ENCODE data around the gene CUX1.
A peak's percentile ranks its signal among the peaks of the same experiment; 100 is the strongest.

The CUX1 gene

DNA sequence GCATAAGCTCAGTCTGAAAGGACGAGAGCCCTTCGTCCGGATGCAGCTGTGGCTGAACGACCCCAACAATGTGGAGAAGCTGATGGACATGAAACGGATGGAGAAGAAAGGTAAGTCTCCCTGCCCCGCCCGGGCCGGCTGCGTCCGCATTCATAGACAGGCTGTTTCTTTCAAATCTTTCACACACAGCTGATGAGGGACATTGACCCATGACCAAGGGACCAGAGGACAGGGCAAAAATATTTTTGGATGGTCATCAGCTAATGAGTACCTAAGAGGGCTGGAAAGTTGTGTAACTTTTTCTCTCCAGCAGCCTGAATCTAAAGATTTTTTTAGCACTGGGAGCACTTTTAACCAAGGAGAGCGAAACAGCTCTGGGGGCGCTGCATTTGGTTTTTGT is 416.7 kb downstream of the CUX1 start:
- DNase-seq (ENCODE audit: extremely low spot score, insufficient read length, low read depth): no peak

DNA sequence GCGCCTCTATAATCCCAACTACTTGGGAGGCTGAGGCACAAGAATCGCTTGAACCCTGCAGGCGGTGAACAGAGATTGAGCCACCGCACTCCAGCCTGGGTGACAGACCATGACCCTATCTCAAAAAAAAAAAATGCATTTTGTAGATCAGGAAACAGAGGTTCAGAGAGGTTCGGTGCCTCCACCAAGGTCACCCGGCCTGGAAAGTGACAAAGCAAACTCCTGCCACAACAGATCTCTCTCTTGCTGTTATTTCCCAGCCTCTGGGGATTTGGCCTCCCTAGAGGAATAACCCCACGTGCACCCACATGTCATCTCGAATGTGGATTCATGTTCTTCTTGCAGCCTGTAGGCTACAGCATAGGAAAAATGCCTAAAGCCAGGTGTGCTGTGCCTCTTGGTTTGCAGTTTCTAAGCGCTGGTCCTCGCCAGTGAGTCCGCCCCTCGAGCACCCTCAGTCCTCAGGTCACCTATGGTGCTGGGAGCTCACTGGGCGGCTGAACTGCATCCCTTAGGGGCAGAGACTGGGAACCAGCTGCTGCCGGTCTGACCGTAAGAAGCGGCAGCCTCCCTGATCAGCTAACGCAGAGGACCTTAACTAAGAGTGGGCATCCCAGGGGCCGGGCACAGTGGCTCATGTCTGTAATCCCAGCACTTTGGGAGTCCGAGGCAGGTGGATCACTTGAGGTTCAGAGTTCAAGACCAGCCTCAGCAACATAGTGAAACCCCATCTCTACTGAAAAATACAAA is 417.6 kb downstream of the CUX1 start:
- DNase-seq (ENCODE audit: extremely low spot score, insufficient read length, low read depth): no peak
- FAIRE-seq: no peak

More for the DNA sequence above, 416.7 kb downstream of the CUX1 start:
- no peak for FAIRE-seq

DNA sequence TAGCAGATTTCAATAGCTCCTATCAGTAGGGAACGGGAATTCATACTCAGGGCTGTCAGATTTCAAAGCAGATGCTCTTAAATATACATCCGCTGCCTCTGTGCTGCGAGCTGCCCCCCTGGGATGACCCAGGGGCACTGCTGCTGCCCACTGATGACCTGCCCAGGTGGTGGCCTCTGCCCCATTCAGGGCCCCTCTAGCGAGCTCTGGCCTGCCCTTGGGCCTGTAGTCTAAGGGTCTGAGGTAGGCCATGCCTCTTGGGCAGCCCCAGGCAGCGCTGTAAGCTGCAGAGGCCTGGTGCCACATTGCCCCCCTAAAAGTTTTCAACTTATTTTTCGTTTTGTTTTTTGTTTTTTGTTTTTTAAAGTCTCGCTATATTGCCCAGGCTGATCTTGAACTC is 418.7 kb downstream of the CUX1 start:
- DNase-seq (ENCODE audit: extremely low spot score, insufficient read length, low read depth) (no peak), FAIRE-seq (no peak)

DNA sequence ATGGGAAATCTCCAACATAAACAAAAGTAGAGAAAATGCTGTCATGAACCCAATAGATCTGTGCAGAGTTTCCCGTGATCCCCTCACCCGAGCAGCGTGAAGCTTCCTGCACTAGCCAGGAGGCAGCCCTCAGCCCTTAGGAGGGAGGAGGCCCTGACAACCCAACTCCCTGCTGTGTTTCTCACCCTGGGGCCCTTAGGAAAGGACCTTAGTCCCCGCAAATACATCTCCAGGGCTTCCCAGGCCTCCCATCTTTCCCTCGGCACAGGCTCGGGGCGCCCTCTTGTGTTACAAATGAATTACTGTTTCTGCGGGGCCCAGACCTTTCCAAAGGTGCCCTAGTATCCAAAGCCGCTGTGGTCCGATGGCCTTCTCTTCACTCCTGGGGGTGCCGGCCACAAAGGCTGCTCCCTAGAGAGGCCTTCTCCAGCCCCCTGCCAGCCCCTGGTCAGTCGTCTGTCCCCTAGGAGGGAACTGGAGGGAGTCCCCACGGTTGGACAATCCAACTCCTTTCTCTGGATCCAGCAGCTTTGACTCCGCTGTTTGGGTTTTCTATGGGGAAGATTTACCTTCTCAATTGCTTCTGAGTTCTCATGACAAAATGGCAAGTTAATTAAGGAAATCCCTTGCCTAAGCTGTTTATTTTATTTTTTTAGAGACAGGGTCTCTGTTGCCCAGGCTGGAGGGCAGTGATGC is 419.3 kb downstream of the CUX1 start:
- peak; percentile 59 for DNase-seq (ENCODE audit: extremely low spot score, insufficient read length, low read depth)
- peak; percentile 53 for FAIRE-seq

DNA sequence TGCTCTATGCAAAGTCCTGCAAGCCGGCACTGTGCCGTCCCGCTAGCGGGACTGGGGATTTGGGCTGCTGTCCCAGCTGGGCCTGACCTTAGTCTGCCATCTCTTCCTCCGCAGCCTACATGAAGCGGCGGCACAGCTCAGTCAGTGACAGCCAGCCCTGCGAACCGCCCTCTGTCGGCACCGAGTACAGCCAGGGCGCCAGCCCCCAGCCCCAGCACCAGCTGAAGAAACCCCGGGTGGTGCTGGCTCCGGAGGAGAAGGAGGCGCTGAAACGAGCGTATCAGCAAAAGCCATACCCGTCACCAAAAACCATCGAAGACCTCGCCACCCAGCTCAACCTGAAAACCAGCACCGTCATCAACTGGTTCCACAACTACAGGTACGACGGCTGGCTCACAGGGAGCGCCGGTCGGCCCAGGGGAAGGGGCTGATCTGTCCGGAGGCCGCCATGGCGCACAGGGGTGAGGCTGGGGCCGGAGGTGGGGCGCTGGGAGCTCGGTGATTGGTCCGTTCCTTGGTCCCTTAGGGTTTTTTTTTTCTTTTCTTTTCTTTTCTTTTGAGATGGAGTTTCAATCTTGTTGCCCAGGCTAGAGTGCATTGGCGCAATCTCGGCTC is 421.9 kb downstream of the CUX1 start:
- FAIRE-seq: no peak
- no peak for DNase-seq (ENCODE audit: extremely low spot score, insufficient read length, low read depth)

DNA sequence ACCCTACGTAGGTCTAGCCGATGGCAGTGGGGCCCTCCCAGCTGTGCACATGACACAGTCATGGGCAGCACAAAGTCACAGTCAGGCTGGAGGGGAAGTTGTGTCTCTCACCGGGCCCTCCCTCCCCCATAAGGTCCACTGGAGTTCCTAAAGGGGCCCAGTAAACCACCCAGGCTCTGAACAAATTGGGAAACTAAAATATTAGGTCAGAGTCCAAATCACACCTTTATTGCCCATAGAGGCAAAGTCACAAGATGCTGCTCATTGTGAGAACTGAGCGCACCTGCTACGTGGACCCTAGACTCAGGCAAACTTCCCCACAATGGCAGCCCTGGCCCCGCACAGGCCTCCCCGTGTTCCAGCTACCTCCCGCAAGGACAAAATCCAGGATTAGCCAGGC is 424.0 kb downstream of the CUX1 start:
- no peak for DNase-seq (ENCODE audit: extremely low spot score, insufficient read length, low read depth)
- no peak for FAIRE-seq

DNA sequence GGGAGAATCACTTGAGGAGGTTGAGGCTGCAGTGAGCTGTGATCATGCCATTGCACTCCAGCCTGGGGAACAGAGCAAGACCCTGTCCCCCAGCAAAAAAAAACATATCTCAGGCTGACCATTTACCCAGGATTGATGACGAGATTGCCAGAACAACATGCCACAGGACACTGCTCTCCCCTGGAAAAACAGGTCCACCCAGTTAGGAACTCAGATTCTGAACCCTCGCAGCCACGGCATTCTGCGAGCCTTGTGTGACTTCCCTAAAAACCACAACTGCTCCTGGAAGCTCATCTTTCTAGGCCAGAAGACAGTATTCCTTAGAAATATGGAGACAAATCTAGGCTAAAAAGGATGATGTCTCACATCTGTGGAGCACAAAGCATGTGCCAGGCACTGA is 427.2 kb downstream of the CUX1 start:
- FAIRE-seq: no peak
- no peak for DNase-seq (ENCODE audit: extremely low spot score, insufficient read length, low read depth)

DNA sequence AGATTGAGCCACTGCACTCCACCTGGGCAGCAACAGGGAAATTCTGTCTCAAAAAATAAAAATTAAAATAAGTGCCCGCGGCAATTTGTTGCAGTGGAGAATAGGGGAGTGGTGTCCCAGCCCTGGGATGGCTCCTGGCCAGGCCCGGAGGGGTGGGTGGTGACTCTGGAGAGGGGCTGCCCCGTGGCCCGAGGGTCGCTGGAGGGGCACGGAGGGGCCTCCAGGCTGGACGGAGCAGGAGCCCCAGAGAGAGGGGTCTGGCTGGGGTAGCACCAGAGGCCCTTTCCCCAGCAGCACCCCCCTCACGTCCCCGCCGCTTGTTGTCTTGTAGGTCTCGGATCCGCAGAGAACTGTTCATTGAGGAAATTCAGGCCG is 430.6 kb downstream of the CUX1 start:
- DNase-seq (ENCODE audit: extremely low spot score, insufficient read length, low read depth): no peak
- FAIRE-seq: no peak

DNA sequence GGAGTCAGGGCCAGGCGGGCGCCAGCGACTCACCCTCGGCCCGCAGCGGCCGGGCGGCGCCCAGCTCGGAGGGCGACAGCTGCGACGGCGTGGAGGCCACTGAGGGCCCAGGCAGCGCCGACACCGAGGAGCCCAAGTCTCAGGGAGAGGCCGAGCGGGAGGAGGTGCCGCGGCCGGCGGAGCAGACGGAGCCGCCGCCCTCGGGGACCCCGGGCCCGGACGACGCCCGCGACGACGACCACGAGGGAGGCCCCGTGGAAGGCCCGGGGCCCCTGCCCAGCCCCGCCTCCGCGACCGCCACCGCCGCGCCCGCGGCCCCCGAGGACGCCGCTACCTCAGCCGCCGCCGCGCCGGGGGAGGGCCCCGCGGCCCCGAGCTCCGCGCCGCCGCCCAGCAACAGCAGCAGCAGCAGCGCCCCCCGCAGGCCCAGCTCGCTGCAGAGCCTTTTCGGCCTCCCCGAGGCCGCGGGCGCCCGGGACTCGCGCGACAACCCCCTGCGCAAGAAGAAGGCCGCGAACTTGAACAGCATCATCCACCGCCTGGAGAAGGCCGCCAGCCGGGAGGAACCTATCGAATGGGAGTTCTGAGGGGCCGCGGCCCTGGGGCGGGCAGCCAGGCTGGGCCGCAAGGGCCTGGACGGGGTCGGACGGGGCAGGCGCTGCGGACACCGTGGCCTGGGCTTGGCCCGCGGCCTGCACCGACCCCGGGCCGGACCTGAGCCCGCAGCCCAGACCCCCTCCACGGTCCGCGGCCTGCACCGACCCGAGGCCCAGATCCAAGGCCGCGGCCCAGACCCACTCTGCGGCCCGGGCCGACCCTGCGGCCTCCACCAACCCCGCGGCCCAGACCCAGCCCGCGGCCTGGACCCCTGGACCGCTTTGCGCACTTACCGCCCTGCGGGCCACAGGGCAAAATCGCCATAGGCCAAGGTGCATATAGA is 431.3 kb downstream of the CUX1 start:
- FAIRE-seq (no peak), DNase-seq (ENCODE audit: extremely low spot score, insufficient read length, low read depth) (no peak)

DNA sequence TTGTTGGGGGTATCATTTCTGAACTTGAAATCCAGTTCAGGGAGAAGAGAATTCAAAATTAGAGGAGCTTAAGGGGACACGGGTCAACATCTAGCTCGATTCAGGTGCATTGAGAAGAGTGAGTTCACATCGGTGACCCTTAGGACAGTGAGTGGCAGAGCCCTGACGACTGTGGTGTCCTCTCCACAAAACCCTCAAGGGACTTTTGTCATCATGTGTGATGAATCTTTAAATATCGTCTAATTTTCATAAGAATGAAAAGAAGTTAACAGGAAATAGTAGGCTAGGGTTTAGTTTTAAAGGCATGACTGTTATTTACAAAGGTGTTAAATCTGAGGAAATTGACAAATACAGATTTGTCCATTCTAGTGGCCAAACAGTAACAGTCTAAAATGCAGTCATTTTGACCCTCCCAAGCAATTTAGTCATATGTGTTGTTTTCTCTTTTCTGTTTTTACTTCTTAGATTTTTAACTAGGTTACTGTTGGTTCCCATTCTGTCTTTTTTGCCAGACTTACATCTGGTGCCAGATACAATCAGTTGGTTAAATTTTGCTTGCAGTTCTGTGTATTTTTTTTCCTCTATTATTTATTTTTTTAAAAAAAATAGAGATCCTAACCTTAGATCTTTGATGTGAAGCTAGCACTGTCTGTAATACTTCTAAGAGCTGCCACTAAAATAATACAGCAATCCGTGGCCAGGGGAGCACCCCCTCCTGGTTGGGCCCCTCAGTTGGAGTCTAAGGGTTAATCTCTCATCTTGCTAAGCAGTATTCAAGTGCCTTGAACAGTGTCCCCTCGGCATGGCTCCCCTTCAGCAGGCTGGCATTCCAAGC is 434.3 kb downstream of the CUX1 start:
- FAIRE-seq (no peak), DNase-seq (ENCODE audit: extremely low spot score, insufficient read length, low read depth) (no peak)

DNA sequence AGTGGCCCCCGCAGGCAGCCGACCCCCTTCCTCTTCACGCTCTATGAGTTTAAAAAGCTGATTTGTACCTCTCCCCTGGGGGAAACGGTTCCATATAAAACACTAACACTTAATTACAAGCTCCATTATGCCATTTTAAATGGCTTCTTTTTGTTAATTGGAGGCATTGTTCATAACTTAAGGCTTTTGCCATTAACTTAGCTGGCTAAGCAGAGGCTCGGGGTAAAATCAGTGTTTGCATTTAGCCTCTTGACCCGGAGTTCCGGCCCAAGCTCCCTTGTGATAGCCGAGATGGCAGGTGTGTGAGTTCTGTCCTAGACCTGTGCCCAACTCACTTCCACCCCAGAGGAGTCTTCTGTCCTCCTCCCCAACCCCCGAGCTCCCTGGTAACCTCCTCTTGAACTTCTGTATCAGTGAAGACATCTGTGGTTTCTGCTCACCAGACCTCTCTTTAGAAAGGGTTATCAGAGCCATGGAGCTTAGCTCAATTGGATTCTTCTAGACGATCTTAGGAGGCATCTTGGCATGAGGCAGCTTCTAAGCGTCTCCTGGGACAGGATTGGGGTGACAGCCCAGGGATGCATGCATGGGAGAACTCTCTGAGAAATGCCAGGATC is 435.0 kb downstream of the CUX1 start:
- no peak for DNase-seq (ENCODE audit: extremely low spot score, insufficient read length, low read depth)
- no peak for FAIRE-seq

DNA sequence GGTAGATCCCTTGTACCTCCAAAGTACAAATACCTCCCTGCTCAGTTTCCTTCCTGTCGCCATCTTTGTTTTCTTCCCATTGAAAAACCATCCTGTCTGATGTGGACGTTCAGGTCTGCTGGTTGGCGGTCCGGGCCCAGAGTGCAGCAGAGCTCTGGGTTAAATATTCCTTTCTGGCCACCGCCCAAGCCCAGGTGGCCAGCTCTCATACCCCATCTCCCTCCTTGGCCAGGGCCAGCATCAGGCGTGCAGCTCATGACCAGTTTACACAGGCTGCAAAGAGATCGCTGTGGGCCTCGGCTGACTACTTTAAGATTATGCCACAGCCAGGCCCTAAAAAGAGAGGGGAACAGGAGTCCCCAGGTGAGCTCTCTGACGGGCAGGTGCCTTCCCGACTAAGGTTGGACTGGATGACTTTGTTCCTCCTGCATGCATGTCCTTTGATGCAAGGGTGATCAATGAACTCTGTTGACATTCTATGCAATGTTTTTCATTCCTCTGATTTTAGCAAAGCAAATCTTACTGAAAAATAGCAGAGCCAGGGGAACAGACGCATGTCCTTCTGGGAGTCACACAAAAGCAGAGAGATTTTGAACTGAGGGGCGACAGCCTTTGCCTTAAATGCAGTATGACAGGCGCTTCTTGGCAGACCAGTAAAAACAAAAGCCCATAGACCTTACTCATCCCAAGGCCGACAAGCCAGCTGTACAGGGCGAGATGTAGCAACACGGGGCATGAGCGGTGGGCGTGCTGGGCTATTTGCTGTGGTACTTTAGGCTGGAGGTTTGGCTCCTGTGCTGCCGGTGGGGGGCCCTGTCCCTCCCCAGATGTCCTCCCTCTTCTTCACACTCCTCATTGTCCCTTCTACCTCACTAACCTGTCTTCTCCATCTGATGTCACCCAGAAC is 435.9 kb downstream of the CUX1 start:
- FAIRE-seq (no peak), DNase-seq (ENCODE audit: extremely low spot score, insufficient read length, low read depth) (no peak)

DNA sequence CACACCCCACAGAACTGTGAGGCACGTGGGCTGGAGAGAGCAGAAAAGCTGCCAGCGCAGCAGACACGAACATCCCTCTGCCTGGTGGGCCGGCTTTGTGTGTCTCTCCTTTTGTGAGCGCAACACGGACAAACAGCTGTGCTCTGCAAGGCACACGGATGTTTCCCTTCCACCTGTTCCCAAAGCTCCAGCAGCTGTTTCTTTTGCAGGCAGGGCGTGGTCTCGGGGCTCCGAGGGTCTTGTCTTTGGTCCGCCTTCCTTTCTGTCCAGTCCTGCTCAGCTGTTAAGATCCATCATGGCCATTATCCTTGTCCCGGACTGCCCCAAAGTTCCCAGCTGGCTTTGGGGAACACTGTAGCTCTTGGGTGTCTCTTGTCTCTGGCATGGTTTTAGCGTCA is 436.5 kb downstream of the CUX1 start:
- FAIRE-seq (no peak), DNase-seq (ENCODE audit: extremely low spot score, insufficient read length, low read depth) (no peak)

DNA sequence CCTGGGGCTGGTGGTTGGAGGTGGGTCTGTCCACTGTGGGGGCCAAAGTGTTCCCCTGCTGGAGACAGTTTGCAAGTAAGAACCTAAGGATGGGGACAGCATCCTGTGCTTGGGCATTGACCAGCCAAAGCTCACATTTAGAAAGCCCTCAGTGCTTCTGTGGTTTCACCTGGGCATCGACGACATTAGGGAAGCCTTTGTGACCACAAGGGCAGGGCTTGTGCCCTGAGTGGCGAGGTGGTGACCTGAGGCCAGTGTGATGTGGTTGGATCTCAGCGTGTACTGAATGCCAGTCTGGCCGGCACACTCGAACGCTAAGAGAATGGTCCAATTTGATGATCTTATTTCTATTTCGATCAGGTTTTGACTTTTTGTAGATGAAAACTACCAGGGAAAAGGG is 437.1 kb downstream of the CUX1 start:
- DNase-seq (ENCODE audit: extremely low spot score, insufficient read length, low read depth) (no peak), FAIRE-seq (no peak)

DNA sequence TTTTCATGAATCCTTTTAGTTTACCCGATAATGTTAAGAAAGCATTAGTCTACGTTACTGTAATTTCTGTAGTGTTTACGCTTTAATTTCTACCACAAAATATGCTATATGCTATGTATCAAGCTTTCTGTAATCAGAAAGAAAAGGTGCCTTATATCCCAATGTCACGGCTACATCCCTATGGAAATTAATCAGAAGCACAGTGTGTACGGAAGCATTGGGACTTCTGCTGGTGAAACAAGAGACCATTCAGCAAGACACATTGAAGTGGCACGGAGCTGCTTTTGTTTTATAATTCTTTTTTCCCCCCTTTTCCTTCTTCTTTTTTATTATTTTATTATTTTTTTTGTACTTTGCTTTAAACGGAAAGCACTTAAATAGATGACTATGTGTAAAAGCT is 438.1 kb downstream of the CUX1 start:
- DNase-seq (ENCODE audit: extremely low spot score, insufficient read length, low read depth) (no peak), FAIRE-seq (no peak)

DNA sequence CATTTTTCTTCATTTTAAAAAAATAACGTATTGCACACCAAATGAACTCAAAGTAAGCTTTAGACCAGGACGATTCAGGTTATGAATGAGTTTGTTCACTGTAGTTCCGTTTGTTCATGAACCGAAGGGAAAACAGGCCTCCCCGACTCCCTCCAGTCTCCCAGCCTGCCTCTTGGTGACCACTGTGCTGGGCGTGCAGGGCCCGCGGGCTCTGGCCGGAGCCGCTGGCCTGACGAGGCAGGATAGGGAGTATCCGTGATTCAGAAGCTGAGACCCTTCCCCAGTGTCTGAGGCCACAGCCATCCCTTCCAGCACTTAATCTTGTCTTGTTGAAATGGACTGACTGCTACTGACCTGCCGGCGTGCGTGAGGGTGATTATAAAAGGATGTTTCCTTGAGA is 438.5 kb downstream of the CUX1 start:
- DNase-seq (ENCODE audit: extremely low spot score, insufficient read length, low read depth) (no peak), FAIRE-seq (no peak)

DNA sequence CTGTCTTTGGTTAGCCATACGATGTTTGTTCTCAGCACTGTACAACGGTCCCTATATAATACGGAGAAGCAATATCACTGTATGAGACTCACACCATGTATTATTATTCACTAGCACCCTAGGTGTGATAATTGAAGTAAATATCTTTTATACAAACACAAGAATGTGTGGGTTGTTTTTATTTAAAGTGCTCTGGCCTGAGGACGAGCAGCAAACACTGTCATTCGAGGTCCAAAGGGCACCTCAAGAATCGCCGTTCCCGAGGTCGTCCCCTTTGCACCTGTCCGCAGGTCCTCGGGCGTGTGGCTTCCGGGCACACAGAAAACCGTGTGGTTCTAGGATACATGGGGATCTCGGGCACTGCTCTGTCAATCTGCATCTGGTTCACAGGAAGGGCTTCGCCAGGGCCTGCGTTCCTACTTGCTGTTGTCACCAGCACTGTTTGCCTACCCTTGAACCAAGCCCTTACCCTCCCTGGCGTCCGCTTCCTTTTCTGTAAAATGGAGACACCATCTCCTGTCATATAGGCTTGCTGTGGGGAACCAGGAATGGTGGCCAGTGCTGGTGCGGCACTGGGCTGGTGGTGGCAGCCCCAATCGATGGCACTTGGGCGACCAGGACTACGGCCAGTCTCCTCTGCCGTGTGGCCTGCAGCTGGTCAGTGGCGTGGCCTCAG is 440.8 kb downstream of the CUX1 start:
- DNase-seq (ENCODE audit: extremely low spot score, insufficient read length, low read depth): no peak
- FAIRE-seq: no peak

DNA sequence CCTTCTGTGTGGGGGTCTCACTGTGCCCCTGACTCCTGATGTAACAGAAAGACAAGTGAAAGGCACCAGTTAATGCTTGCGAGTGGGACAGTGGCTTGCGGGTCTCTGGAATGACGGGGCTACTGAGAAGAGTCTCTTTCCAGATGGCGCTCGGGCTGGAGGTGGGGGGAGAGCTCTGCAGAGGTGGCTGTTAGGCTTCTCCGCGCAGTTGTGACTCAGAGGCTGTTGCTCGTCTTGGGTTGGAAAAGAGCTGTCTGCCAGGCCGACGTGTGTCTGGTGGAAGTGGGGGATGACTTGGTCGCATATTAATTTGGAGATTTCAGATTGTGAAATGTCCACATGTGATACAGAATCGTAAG is 441.3 kb downstream of the CUX1 start:
- FAIRE-seq: no peak
- DNase-seq (ENCODE audit: extremely low spot score, insufficient read length, low read depth): no peak

Data from GM18507 (cell line).